Right cardiac atrium (tissue), 5 donors: ENCODE measurements around the gene RNF138. TPM values are rescaled to one million over a fixed set of nuclear protein-coding genes. Genes with fewer than 3 reads are reported as not detected.
"Not testable (repeated sequence)": the region's sequence is repeated elsewhere in the genome, so short reads cannot be mapped to it uniquely, and the experiment has no call there.

Source experiments
- ATAC-seq, 2 donors: fragments of 200-7000 bp; cut with Tn5 transposase; one replicate each; pipeline versions ENCODE4 v1.8.0 to v1.9.1; 2020; ENCODE audit warnings: moderate library complexity in 2 of 2, mild to moderate bottlenecking in 1 of 2
- DNase-seq, 3 donors: peaks; one replicate each; pipeline ENCODE4 v3.0.0-alpha.2; 2020
- H3K27ac ChIP-seq: one replicate; pipeline ENCODE4 v1.5.1; 2013; ENCODE audit warnings: mild to moderate bottlenecking, low read length, control low read depth, moderate library complexity
- H3K27me3 ChIP-seq: one replicate; pipeline ENCODE4 v1.6.1; 2013; ENCODE audit not compliant: control insufficient read depth, insufficient read depth
- H3K4me1 ChIP-seq: one replicate; pipeline ENCODE4 v1.6.1; 2013; ENCODE audit warnings: low read length; ENCODE audit not compliant: control insufficient read depth, insufficient read depth
- H3K4me3 ChIP-seq: one replicate; pipeline ENCODE4 v1.5.1; 2013; ENCODE audit warnings: low read length, control low read depth
- H3K9me3 ChIP-seq: one replicate; pipeline ENCODE4 v1.6.1; 2013; ENCODE audit warnings: low read length; ENCODE audit not compliant: control insufficient read depth
- WGBS: extraction: QIAGEN DNeasy Blood & Tissue Kit; methylation state at CpG from one replicate; pipeline ENCODE4 v1.1.7; 2013; 5-methylcytosine and 5-hydroxymethylcytosine counted together
- intact Hi-C, 4 donors: fragments of 100-400 bp; cut with DNase I; formaldehyde crosslinking; loops; one replicate each; pipeline versions ENCODE4 v1.11.0 to v1.14.0; 2022 to 2023
- polyA plus RNA-seq: library from polyadenylated mRNA; stranded (reverse); fragments of 200-250 nt; gene quantifications from one replicate; pipeline ENCODE4 v1.2.3, GENCODE V29; 2013
- total RNA-seq, 4 donors: library from RNA; stranded (reverse); fragmentation: NEBNext Ultra II Directional; extraction: Animal tissue kit (Norgen Biotek cat#: 25700); gene quantifications; one replicate each; pipeline ENCODE4 v1.2.1, GENCODE V29; 2021
- donor health status: healthy with polysubstance abuse.
- donor health status: DM: no; HTN: yes; CAD: no.
- donor health status: DM: no; HTN: no; CAD: no.
- donor health status: DM: no; HTN: yes; CAD: no; lungs with severe emphysema.
- donor health status: DM: yes; HTN: yes; CAD: no.

RNF138 gene
- total and polyA plus RNA-seq, 5 donors = 6.4 to 15.7 (median 13.0) TPM

GRCh38 chr18:32074206-32074605, 17.5 kb upstream of the RNF138 start:
- no peak for DNase-seq
- ATAC-seq = no peak
- Histone ChIP-seq H3K9me3 (no peaks in the 10 kb centered on the region), H3K27me3 (no peaks in the 10 kb centered on the region), H3K27ac (no peak overlapping the region), H3K4me1 (no peaks in the 10 kb centered on the region), H3K4me3 (no peak overlapping the region)
- intact Hi-C loops = no loop called here
- 100% methylated on average over 1 of the region's 1 CpG for WGBS

GRCh38 chr18:32078845-32079244, 12.8 kb upstream of the RNF138 start:
- intact Hi-C loops = no loop called here
- no peak for DNase-seq
- Histone ChIP-seq H3K4me3 (no peak overlapping the region), H3K27me3 (no peaks in the 10 kb centered on the region), H3K4me1 (no peaks in the 10 kb centered on the region), H3K27ac (no peak overlapping the region), H3K9me3 (no peaks in the 10 kb centered on the region)
- ATAC-seq = no peak
- WGBS = 92% methylated on average over 2 of the region's 2 CpGs

- H3K4me1 ChIP-seq = no peaks in the 10 kb centered on the region
- H3K27me3 ChIP-seq = no peaks in the 10 kb centered on the region
- intact Hi-C loops = no loop called here
- WGBS = 42% methylated on average over 1 of the region's 1 CpG
- no peak overlapping the region for H3K27ac ChIP-seq
- no peak overlapping the region for H3K4me3 ChIP-seq
- no peaks in the 10 kb centered on the region for H3K9me3 ChIP-seq
- ATAC-seq (no peak), DNase-seq (no peak)
Observed at GRCh38 chr18:32081881-32082280, 9.8 kb upstream of the RNF138 start.

- H3K4me3 ChIP-seq = no peak overlapping the region
- H3K27ac ChIP-seq = no peak overlapping the region
- H3K4me1 ChIP-seq = no peaks in the 10 kb centered on the region
- no peaks in the 10 kb centered on the region for H3K27me3 ChIP-seq
- DNase-seq (no peak), ATAC-seq (no peak)
- H3K9me3 ChIP-seq = no peaks in the 10 kb centered on the region
- 97% methylated on average over 8 of the region's 8 CpGs for WGBS
- intact Hi-C loops = no loop called here
Observed at GRCh38 chr18:32083781-32084180, 7.9 kb upstream of the RNF138 start.

- H3K27ac ChIP-seq = no peak overlapping the region
- intact Hi-C loops = no loop called here
- 76% methylated on average over 6 of the region's 6 CpGs for WGBS
Observed at GRCh38 chr18:32086881-32087280, 4.8 kb upstream of the RNF138 start.

GRCh38 chr18:32090831-32091230, 843 bp upstream of the RNF138 start:
- not testable (repeated sequence) for ATAC-seq, H3K4me1 ChIP-seq, DNase-seq, H3K9me3 ChIP-seq, H3K27ac ChIP-seq, H3K27me3 ChIP-seq, H3K4me3 ChIP-seq
- 96% methylated on average over 16 of the region's 16 CpGs for WGBS
- intact Hi-C loops = loop anchor here in 1 of 4 donors (10.0 kb wide), 1 partner anchor 146 kb away; the partner anchor contains the start of gene TRAPPC8

More at GRCh38 chr18:32086881-32087280, 4.8 kb upstream of the RNF138 start:
- no peak overlapping the region for H3K4me3 ChIP-seq
- no peak for DNase-seq
- ATAC-seq = no peak
- H3K27me3 ChIP-seq = no peaks in the 10 kb centered on the region
- no peaks in the 10 kb centered on the region for H3K9me3 ChIP-seq
- H3K4me1 ChIP-seq = no peaks in the 10 kb centered on the region

GRCh38 chr18:32091325-32091723, 350 bp upstream of the RNF138 start:
- Histone ChIP-seq H3K4me1 (no peaks in the 10 kb centered on the region), H3K9me3 (no peaks in the 10 kb centered on the region), H3K4me3 (peak overlapping the region; percentile 72), H3K27me3 (no peaks in the 10 kb centered on the region), H3K27ac (peak overlapping the region; percentile 100)
- ATAC-seq (no peak), DNase-seq (no peak)
- intact Hi-C loops = loop anchor here in 1 of 4 donors (10.0 kb wide), 1 partner anchor 147 kb away; the partner anchor contains the start of gene TRAPPC8
- WGBS = 46% methylated on average over 7 of the region's 7 CpGs

- under 1% methylated on average over 77 of the region's 77 CpGs for WGBS
- Histone ChIP-seq H3K27me3 (no peaks in the 10 kb centered on the region), H3K4me1 (no peaks in the 10 kb centered on the region), H3K9me3 (no peaks in the 10 kb centered on the region), H3K4me3 (peak overlapping the region; percentile 94), H3K27ac (peak overlapping the region; percentile 100)
- DNase-seq = peak; percentile 99 to 100 (median 100)
- intact Hi-C loops = loop anchor here in 2 of 4 donors (2.0 to 10.0 kb wide), 2 partner anchors 148 to 150 kb away; partner anchors contain the start of gene TRAPPC8 (in 2 of the 2)
- ATAC-seq = peak; percentile 99 to 100
Observed at GRCh38 chr18:32092422-32093101, 888 bp downstream of the RNF138 start.

GRCh38 chr18:32093102-32093511, 1.4 kb downstream of the RNF138 start:
- intact Hi-C loops = loop anchor here in 2 of 4 donors (2.0 to 10.0 kb wide), 2 partner anchors 148 to 150 kb away; partner anchors contain the start of gene TRAPPC8 (in 2 of the 2)
- no peaks in the 10 kb centered on the region for H3K27me3 ChIP-seq

GRCh38 chr18:32093523-32093922, 1.8 kb downstream of the RNF138 start:
- ATAC-seq (no peak), DNase-seq (no peak)
- Histone ChIP-seq H3K9me3 (no peaks in the 10 kb centered on the region), H3K27ac (peak overlapping the region; percentile 99), H3K27me3 (no peaks in the 10 kb centered on the region), H3K4me1 (no peaks in the 10 kb centered on the region), H3K4me3 (peak overlapping the region; percentile 94)
- 12% methylated on average over 7 of the region's 7 CpGs for WGBS
- intact Hi-C loops = loop anchor here in 2 of 4 donors (2.0 to 10.0 kb wide), 2 partner anchors 149 to 151 kb away; partner anchors contain the start of gene TRAPPC8 (in 2 of the 2)

More at GRCh38 chr18:32093102-32093511, 1.4 kb downstream of the RNF138 start:
- no peaks in the 10 kb centered on the region for H3K9me3 ChIP-seq
- H3K4me1 ChIP-seq = no peaks in the 10 kb centered on the region
- H3K27ac ChIP-seq = peak overlapping the region; percentile 99
- DNase-seq (peak; percentile 47 to 74 (median 70)), ATAC-seq (peak; percentile 0 to 4)
- under 1% methylated on average over 32 of the region's 32 CpGs for WGBS
- H3K4me3 ChIP-seq = peak overlapping the region; percentile 94

- 85% methylated on average over 7 of the region's 7 CpGs for WGBS
- Histone ChIP-seq H3K27ac (no peak overlapping the region), H3K4me3 (no peak overlapping the region), H3K27me3 (no peaks in the 10 kb centered on the region), H3K9me3 (no peaks in the 10 kb centered on the region), H3K4me1 (peaks cover 3% of the 10 kb centered on the region)
- ATAC-seq (no peak), DNase-seq (no peak)
- intact Hi-C loops = loop anchor here in 1 of 4 donors (10.0 kb wide), 1 partner anchor 151 kb away; the partner anchor contains the start of gene TRAPPC8
Observed at GRCh38 chr18:32095192-32095899, 3.7 kb downstream of the RNF138 start.
